Hepatocyte (in vitro differentiated cells): ENCODE data around the gene NOTCH1. TPM values are rescaled to one million over a fixed set of nuclear protein-coding genes. Genes with fewer than 3 reads are reported as not detected.

Experiments used
- DNase-seq: peaks from one replicate; pipeline ENCODE4 v3.0.0-alpha.2; 2016; ENCODE audit warnings: low spot score
- H2AFZ ChIP-seq: fragments of 200-600 bp; sonication (generic); 2 replicates; pipeline ENCODE4 v1.6.0; 2016; ENCODE audit warnings: antibody characterized with exemption, mild to moderate bottlenecking
- H3K27ac ChIP-seq: fragments of 200-600 bp; sonication (generic); 2 replicates; pipeline ENCODE4 v1.5.1; 2016; ENCODE audit warnings: mild to moderate bottlenecking
- H3K27me3 ChIP-seq: fragments of 200-600 bp; sonication (generic); 2 replicates; pipeline ENCODE4 v1.6.1; 2016
- H3K36me3 ChIP-seq: fragments of 200-600 bp; sonication (generic); replicated peaks from 2 replicates; pipeline ENCODE4 v1.5.1; 2016; ENCODE audit warnings: low read depth; ENCODE audit not compliant: insufficient read depth
- H3K4me1 ChIP-seq: fragments of 200-600 bp; sonication (generic); 2 replicates; pipeline ENCODE4 v1.5.1; 2016; ENCODE audit warnings: mild to moderate bottlenecking, moderate library complexity; ENCODE audit not compliant: insufficient read depth
- H3K4me2 ChIP-seq: fragments of 200-600 bp; sonication (generic); 2 replicates; pipeline ENCODE4 v1.6.0; 2016
- H3K4me3 ChIP-seq: fragments of 200-600 bp; sonication (generic); 2 replicates; pipeline ENCODE4 v1.5.1; 2016; ENCODE audit warnings: mild to moderate bottlenecking
- H3K79me2 ChIP-seq: fragments of 200-600 bp; sonication (generic); 2 replicates; pipeline ENCODE4 v1.6.0; 2017; ENCODE audit warnings: mild to moderate bottlenecking
- H3K9me2 ChIP-seq: fragments of 200-600 bp; sonication (generic); replicated peaks from 2 replicates; pipeline ENCODE4 v1.6.0; 2017; ENCODE audit warnings: mild to moderate bottlenecking; ENCODE audit not compliant: insufficient read depth
- H3K9me3 ChIP-seq: fragments of 200-600 bp; sonication (generic); 2 replicates; pipeline ENCODE4 v1.5.1; 2016; ENCODE audit warnings: low read depth, mild to moderate bottlenecking
- H4K20me1 ChIP-seq: fragments of 200-600 bp; sonication (generic); 2 replicates; pipeline ENCODE4 v1.6.0; 2016; ENCODE audit warnings: mild to moderate bottlenecking; ENCODE audit not compliant: insufficient read depth, poor library complexity, severe bottlenecking
- EZH2 ChIP-seq: fragments of 200-600 bp; sonication (generic); IDR thresholded peaks from 2 replicates; pipeline ENCODE4 v1.6.1; 2016; ENCODE audit warnings: antibody characterized with exemption, mild to moderate bottlenecking, borderline replicate concordance
- EZH2phosphoT487 ChIP-seq: fragments of 200-600 bp; sonication (generic); IDR thresholded peaks from one replicate; pipeline ENCODE4 v1.6.1; 2018; ENCODE audit warnings: antibody characterized with exemption, mild to moderate bottlenecking, low read depth, moderate library complexity; ENCODE audit not compliant: unreplicated experiment, severe bottlenecking
- WGBS: methylation state at CpG from one replicate; pipeline ENCODE4 v1.1.6; 2016; ENCODE audit warnings: low lambda C conversion rate; ENCODE audit errors: missing lambda C conversion rate; 5-methylcytosine and 5-hydroxymethylcytosine counted together
- polyA plus RNA-seq: library from polyadenylated mRNA; unstranded; fragments of >200 nt; fragmentation: Nextera tagmentation; extraction: Ambion mirVana; gene quantifications from 2 replicates; pipeline ENCODE4 v1.2.1, GENCODE V29; 2016
- total RNA-seq: library from RNA; depleted of rRNA; stranded (reverse); fragments of >200 nt; gene quantifications from 2 replicates; pipeline ENCODE4 v1.2.3, GENCODE V29; 2014
- TF ChIP-seq, protein P1 (sequence below): fragments of 200-600 bp; sonication (generic); IDR thresholded peaks from 2 replicates; pipeline ENCODE4 v1.5.1; 2016; ENCODE audit warnings: antibody characterized with exemption, mild to moderate bottlenecking; ENCODE audit not compliant: poor library complexity

NOTCH1 gene
- total and polyA plus RNA-seq, 2 experiments from 2014 or later = 5.3 to 6.5 TPM

DNA sequence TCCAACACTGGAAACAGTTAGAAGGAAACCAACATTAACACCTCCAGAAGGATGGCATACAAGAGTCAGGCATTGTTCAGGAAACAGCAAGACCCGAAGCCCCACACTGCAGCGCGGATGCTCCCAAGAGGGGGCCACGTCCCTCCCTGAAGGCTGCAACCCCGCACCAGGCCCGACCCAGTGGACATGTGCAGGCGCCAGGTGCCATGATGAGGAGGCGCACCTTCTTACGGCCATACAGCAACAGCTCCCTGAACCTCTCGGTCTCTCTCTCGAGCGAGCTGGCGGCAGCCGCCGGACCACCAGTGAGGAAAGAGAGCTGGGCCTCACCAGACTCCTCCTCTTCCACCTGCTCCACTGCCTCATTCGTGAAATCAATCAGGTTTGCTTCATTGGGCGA is 83.2 kb downstream of the NOTCH1 start:
- no peaks in the 10 kb centered on the region for H3K9me2 ChIP-seq

DNA sequence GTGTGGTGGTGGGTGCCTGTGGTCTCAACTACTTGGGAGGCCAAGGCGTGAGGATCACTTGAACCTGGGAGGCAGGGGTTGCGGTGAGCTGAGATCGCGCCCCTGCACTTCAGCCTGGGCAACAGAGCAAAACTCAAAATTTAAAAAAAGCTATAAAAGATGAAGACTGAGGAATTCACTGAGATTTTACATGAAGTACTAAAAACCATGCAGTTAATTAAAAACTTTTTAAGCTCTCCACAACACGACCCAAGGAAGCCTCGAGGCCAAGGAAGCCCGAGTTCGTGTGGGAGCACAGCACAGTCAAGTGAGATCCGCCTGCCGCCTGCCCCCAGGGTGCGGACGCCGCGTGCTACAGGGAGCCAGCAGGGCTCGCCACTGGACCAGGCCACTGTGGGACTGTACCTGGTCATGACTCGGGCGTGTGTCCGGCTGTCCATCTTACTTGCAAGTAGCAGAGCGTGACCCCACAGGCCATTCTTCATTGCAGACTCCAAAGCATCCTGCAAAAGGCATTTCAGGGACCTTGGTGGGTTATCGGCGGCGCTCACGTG is 85.0 kb downstream of the NOTCH1 start:
- no peak overlapping the region for H3K27ac ChIP-seq
- DNase-seq = no peak
- H3K4me3 ChIP-seq = no peak overlapping the region
- peaks cover 8% of the 10 kb centered on the region for H3K79me2 ChIP-seq
- peaks cover 6% of the 10 kb centered on the region for H3K36me3 ChIP-seq
- no peaks in the 10 kb centered on the region for H3K9me2 ChIP-seq
- WGBS = 99% methylated on average over 23 of the region's 23 CpGs
- H2AFZ ChIP-seq = no peak overlapping the region
- no peaks in the 10 kb centered on the region for H3K4me1 ChIP-seq
- H3K4me2 ChIP-seq = no peak overlapping the region
- no peaks in the 10 kb centered on the region for H4K20me1 ChIP-seq
- no peaks in the 10 kb centered on the region for H3K27me3 ChIP-seq
- TF ChIP-seq, protein P1, sequence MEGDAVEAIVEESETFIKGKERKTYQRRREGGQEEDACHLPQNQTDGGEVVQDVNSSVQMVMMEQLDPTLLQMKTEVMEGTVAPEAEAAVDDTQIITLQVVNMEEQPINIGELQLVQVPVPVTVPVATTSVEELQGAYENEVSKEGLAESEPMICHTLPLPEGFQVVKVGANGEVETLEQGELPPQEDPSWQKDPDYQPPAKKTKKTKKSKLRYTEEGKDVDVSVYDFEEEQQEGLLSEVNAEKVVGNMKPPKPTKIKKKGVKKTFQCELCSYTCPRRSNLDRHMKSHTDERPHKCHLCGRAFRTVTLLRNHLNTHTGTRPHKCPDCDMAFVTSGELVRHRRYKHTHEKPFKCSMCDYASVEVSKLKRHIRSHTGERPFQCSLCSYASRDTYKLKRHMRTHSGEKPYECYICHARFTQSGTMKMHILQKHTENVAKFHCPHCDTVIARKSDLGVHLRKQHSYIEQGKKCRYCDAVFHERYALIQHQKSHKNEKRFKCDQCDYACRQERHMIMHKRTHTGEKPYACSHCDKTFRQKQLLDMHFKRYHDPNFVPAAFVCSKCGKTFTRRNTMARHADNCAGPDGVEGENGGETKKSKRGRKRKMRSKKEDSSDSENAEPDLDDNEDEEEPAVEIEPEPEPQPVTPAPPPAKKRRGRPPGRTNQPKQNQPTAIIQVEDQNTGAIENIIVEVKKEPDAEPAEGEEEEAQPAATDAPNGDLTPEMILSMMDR = no peak
- TF ChIP-seq EZH2phosphoT487 = no peak
- TF ChIP-seq EZH2 = no peak
- H3K9me3 ChIP-seq = no peaks in the 10 kb centered on the region

More for the DNA sequence above, 83.2 kb downstream of the NOTCH1 start:
- DNase-seq = no peak
- H3K9me3 ChIP-seq = no peaks in the 10 kb centered on the region
- H3K4me2 ChIP-seq = no peak overlapping the region
- TF ChIP-seq EZH2phosphoT487 (no peak), EZH2 (no peak)
- TF ChIP-seq, protein P1 = no peak
- no peak overlapping the region for H3K4me3 ChIP-seq
- H3K27ac ChIP-seq = no peak overlapping the region
- no peak overlapping the region for H2AFZ ChIP-seq
- peaks cover 5% of the 10 kb centered on the region for H4K20me1 ChIP-seq
- H3K4me1 ChIP-seq = no peaks in the 10 kb centered on the region
- peaks cover 6% of the 10 kb centered on the region for H3K36me3 ChIP-seq
- H3K79me2 ChIP-seq = peaks cover 13% of the 10 kb centered on the region
- H3K27me3 ChIP-seq = no peaks in the 10 kb centered on the region
- over 99% methylated on average over 17 of the region's 17 CpGs for WGBS

DNA sequence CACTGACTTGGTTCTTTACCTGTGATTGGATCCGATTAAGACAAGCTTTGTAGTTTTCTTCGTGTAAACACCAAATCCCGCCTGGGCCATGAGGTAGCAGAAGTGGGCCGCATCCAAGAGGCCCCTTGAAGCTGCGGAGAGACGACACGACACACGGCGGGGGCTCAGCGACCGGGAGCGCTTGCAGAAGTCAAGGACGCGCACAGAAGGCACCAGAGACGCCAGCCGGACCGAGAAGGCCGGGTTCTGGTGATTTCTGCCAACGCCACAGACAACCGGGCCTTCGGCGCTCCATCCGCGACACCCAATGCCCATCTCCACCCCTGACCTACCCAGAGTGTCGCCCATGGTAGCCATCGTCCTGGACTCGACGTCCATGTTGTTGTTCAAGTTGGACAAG is 86.4 kb downstream of the NOTCH1 start:
- Histone ChIP-seq H3K4me1 (no peaks in the 10 kb centered on the region), H3K9me3 (no peaks in the 10 kb centered on the region), H3K79me2 (peaks cover under 1% of the 10 kb centered on the region), H4K20me1 (no peaks in the 10 kb centered on the region), H2AFZ (no peak overlapping the region), H3K4me3 (no peak overlapping the region), H3K9me2 (no peaks in the 10 kb centered on the region), H3K36me3 (peaks cover 3% of the 10 kb centered on the region), H3K4me2 (no peak overlapping the region), H3K27me3 (no peaks in the 10 kb centered on the region), H3K27ac (no peak overlapping the region)
- WGBS = 98% methylated on average over 28 of the region's 28 CpGs
- no peak for DNase-seq
- no peak for TF ChIP-seq EZH2phosphoT487
- TF ChIP-seq, protein P1 = no peak
- TF ChIP-seq EZH2 = no peak

DNA sequence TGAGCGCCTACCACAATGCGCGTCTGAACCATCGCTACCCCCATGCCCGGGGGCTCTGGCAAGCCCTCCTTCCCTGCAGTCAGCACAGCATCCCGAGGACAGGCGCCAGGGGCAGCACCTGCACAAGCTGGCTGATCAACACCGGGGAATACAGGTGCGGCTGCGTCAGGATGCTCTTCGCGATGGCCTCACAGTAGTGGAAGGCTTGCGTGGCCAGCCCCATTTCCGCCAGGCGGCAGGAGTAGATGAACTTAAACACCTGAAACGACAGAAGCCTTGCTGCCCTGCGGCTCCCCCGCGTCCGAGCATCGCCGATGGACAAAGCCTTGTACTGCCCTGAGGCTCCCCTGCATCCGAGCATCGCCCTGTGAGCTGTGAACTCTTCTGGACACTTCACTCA is 88.5 kb downstream of the NOTCH1 start:
- no peak overlapping the region for H2AFZ ChIP-seq
- WGBS = 97% methylated on average over 16 of the region's 24 CpGs
- H3K36me3 ChIP-seq = no peaks in the 10 kb centered on the region
- H3K9me2 ChIP-seq = no peaks in the 10 kb centered on the region
- DNase-seq = no peak
- H3K9me3 ChIP-seq = no peaks in the 10 kb centered on the region
- H3K79me2 ChIP-seq = no peaks in the 10 kb centered on the region
- TF ChIP-seq EZH2 (no peak), EZH2phosphoT487 (no peak)
- TF ChIP-seq, protein P1 = no peak
- no peaks in the 10 kb centered on the region for H4K20me1 ChIP-seq
- H3K4me1 ChIP-seq = no peaks in the 10 kb centered on the region
- H3K27ac ChIP-seq = no peak overlapping the region
- no peak overlapping the region for H3K4me2 ChIP-seq
- no peaks in the 10 kb centered on the region for H3K27me3 ChIP-seq
- no peak overlapping the region for H3K4me3 ChIP-seq
